ENCODE data around the gene FIBCD1.

DNA sequence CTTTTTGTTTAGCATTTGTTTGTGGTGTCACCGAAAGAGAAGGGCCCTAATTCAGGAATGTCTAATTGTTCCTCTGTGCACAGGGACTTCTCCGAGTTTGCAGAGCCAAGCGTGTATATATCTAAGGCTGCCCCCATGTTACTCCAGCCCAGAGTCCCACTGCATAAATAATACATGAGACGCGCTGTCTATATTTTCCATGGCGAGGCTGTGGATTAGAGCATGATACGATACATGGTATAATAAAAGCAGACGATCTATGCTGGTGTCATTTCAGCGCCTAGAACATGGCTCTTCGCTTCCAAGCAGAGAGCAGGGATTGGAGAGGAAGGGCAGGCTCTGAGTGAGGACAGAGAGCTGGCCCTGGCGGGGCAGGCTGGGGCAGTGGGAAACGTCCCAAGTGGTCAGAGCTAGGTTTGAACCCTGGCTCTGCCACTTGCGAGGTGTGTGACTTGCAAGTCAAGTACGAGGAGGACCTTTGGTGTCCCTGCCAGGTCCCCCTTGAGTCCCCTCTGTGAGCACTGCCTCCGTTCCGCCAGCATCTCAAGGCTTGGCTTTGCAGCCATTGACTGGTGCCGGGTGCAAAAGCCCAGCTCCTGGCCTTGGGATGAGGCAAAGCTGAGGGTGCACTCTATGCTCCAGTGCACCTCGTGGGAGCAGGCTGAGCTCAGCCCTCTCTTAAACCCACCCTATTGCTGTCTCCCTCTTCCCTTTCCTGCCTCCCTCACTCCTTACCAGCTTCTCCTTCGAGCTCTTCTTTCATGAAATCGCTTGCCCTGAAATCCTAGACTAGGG lies 40.7 kb upstream of the FIBCD1 start:
- TF ChIP-seq POLR2A (IDR thresholded peaks at IDR 0.05): no peak
- TF ChIP-seq, protein P1, sequence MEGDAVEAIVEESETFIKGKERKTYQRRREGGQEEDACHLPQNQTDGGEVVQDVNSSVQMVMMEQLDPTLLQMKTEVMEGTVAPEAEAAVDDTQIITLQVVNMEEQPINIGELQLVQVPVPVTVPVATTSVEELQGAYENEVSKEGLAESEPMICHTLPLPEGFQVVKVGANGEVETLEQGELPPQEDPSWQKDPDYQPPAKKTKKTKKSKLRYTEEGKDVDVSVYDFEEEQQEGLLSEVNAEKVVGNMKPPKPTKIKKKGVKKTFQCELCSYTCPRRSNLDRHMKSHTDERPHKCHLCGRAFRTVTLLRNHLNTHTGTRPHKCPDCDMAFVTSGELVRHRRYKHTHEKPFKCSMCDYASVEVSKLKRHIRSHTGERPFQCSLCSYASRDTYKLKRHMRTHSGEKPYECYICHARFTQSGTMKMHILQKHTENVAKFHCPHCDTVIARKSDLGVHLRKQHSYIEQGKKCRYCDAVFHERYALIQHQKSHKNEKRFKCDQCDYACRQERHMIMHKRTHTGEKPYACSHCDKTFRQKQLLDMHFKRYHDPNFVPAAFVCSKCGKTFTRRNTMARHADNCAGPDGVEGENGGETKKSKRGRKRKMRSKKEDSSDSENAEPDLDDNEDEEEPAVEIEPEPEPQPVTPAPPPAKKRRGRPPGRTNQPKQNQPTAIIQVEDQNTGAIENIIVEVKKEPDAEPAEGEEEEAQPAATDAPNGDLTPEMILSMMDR (IDR thresholded peaks at IDR 0.05): no peak
